ENCODE data around the gene ARRDC1. TPM values are rescaled to one million over a fixed set of nuclear protein-coding genes. Genes with fewer than 3 reads are reported as not detected.
A peak's percentile ranks its signal among the peaks of the same experiment; 100 is the strongest.

The ARRDC1 gene
- total RNA-seq, 1 experiment from 2014 or later: 77.5 TPM

DNA sequence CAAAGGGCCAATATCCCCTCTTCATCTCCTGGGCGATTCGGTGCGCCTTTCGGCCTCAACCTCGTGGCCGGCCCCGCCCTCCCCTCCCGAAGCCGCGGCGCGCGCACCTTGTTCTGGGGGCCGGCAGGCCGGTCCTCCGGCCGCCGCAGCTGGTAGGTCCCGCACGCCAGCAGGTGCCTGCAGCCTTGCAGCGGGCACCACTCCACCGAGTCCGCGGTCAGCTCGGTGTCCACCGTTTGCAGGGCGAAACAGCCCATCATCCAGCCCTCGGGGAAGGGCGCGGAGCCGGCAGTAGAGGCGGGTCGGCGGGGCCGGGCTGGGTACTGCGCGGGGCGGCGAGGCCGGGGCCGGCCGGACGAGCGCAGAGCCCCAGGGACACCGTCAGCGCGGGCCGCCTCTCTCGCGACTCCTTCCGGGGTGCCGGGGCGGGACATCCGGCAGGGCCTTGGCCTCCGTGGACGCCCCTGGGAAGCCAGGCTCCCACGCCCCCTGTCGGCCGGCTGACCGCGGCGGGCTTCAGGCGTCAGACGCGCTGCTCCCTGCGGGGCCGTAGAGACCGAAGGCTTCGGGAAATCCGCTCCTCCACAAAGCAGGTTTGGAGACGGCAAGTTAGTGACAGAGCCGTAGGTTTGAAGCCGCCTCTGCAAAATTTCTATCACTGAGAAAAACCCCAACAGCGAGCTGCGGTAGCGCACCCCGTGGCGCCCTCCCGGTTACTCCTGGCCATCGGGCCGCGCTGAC, 26.8 kb upstream of the ARRDC1 start, which contains the start of gene DPH7:
DPH7 (minus strand) TSS at position 408 of the 741 bp plus-strand sequence; CDS start at position 260, 148 bp downstream.
- Histone ChIP-seq H3K9ac (ENCODE audit: low read length) (peak within 1 kb of the TSS; percentile 93), H2AFZ (ENCODE audit: low read length) (peak within 1 kb of the TSS; percentile 89), H3K9me3 (ENCODE audit: low read length) (no peaks in the 10 kb centered on the region), H3K4me1 (ENCODE audit: insufficient read depth, low read length) (peaks cover 12% of the 10 kb centered on the region; the same call in 1 of the 2 replicates), H3F3A (ENCODE audit: low read length, unreplicated experiment) (no peaks in the 10 kb centered on the region), H3K27me3 (ENCODE audit: low read length) (no peaks in the 10 kb centered on the region), H3K4me2 (ENCODE audit: low read length) (peak within 1 kb of the TSS; percentile 87), H3K4me3 (ENCODE audit: low read length) (peak within 1 kb of the TSS; percentile 94), H4K20me1 (ENCODE audit: low read length) (0 out of 2 replicates have a peak, but pooled peaks cover 5% of the 10 kb centered on the region), H3K79me2 (ENCODE audit: low read length) (peaks cover 38% of the 10 kb centered on the region), H3K36me3 (ENCODE audit: low read depth, low read length) (peaks cover 19% of the 10 kb centered on the region; the same call in 1 of the 2 replicates), H3K27ac (ENCODE audit: low read length) (peak within 1 kb of the TSS; percentile 61), H3K9me2 (replicated peaks; ENCODE audit: low read length) (no peaks in the 10 kb centered on the region)
- CTCF ChIA-PET: no interaction called here
- POLR2A ChIA-PET (ENCODE audit: unreplicated experiment): interaction anchor here (0.6 kb wide), 1 partner anchor 10 kb away, joined by 3 read pairs; no protein-coding TSS in a partner anchor
- ATAC-seq: peak; percentile 97
- BruUV-seq (replicated peaks): no TSS peak
- intact Hi-C loops (cut with micrococcal nuclease): no loop called here
- TF ChIP-seq, protein P1, sequence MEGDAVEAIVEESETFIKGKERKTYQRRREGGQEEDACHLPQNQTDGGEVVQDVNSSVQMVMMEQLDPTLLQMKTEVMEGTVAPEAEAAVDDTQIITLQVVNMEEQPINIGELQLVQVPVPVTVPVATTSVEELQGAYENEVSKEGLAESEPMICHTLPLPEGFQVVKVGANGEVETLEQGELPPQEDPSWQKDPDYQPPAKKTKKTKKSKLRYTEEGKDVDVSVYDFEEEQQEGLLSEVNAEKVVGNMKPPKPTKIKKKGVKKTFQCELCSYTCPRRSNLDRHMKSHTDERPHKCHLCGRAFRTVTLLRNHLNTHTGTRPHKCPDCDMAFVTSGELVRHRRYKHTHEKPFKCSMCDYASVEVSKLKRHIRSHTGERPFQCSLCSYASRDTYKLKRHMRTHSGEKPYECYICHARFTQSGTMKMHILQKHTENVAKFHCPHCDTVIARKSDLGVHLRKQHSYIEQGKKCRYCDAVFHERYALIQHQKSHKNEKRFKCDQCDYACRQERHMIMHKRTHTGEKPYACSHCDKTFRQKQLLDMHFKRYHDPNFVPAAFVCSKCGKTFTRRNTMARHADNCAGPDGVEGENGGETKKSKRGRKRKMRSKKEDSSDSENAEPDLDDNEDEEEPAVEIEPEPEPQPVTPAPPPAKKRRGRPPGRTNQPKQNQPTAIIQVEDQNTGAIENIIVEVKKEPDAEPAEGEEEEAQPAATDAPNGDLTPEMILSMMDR (conservative IDR thresholded peaks at IDR 0.05; ENCODE audit: low read depth, low read length): peak; percentile 75
- no peak for TF ChIP-seq EZH2 (IDR thresholded peaks at IDR 0.05; ENCODE audit: low read length, unreplicated experiment)
- no peak for TF ChIP-seq EZH2phosphoT487 (IDR thresholded peaks at IDR 0.05; ENCODE audit: borderline replicate concordance, low read length)
- peak; percentile 91 for DNase-seq

DNA sequence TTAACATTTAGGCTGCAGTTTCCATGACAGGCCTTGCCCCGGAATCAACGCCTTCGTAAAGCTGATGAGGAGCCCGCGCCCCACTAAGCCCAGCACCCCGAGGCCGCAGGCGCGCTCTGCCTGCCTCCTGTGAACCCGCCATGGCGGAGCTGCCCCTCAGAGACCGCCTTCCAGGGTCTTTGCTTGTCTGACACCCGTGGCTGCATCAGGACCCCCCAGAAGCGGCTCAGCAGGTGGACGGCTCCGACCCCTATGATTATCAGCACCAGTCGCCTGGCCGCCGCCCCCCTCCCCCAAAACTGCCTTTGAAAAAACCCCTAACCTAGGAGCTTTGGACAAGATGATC, 26.3 kb upstream of the ARRDC1 start:
- no peak for DNase-seq
- ChIA-PET POLR2A (ENCODE audit: unreplicated experiment) (interaction anchor here (0.6 kb wide), 2 partner anchors 10 to 27 kb away, joined by 3 read pairs; partner anchors contain the start of gene MRPL41), CTCF (no interaction called here)
- no peaks in the 10 kb centered on the region for H3K9me2 ChIP-seq (replicated peaks; ENCODE audit: low read length)
- peak overlapping the region; percentile 93 for H3K9ac ChIP-seq (ENCODE audit: low read length)
- H4K20me1 ChIP-seq (ENCODE audit: low read length): 0 out of 2 replicates have a peak, but pooled peaks cover 5% of the 10 kb centered on the region
- H3K9me3 ChIP-seq (ENCODE audit: low read length): no peaks in the 10 kb centered on the region
- peak overlapping the region; percentile 94 for H3K4me3 ChIP-seq (ENCODE audit: low read length)
- no peaks in the 10 kb centered on the region for H3F3A ChIP-seq (ENCODE audit: low read length, unreplicated experiment)
- no peak overlapping the region for H3K27ac ChIP-seq (ENCODE audit: low read length)
- H3K79me2 ChIP-seq (ENCODE audit: low read length): peaks cover 38% of the 10 kb centered on the region
- intact Hi-C loops (cut with micrococcal nuclease): no loop called here
- no peak; the same call in 1 of the 2 replicates for ATAC-seq
- peak overlapping the region; percentile 87 for H3K4me2 ChIP-seq (ENCODE audit: low read length)
- peak overlapping the region; percentile 89 for H2AFZ ChIP-seq (ENCODE audit: low read length)
- TF ChIP-seq, protein P1 (conservative IDR thresholded peaks at IDR 0.05; ENCODE audit: low read depth, low read length): no peak
- no peak for TF ChIP-seq EZH2phosphoT487 (IDR thresholded peaks at IDR 0.05; ENCODE audit: borderline replicate concordance, low read length)
- TF ChIP-seq EZH2 (IDR thresholded peaks at IDR 0.05; ENCODE audit: low read length, unreplicated experiment): no peak
- H3K27me3 ChIP-seq (ENCODE audit: low read length): no peaks in the 10 kb centered on the region
- TSS peak; percentile 64 for BruUV-seq (replicated peaks)
- peaks cover 12% of the 10 kb centered on the region; the same call in 1 of the 2 replicates for H3K4me1 ChIP-seq (ENCODE audit: insufficient read depth, low read length)
- H3K36me3 ChIP-seq (ENCODE audit: low read depth, low read length): peaks cover 15% of the 10 kb centered on the region; the same call in 1 of the 2 replicates
